H1 (cell line): ENCODE data around the gene A2ML1. TPM values are rescaled to one million over a fixed set of nuclear protein-coding genes. Genes with fewer than 3 reads are reported as not detected.

Experiments
- CTCF ChIA-PET: fragments of 300-600 bp; sonication (Branson Sonifier 250); formaldehyde crosslinking; loops from one replicate; lab custom pipeline; 2021; ENCODE audit not compliant: partially characterized antibody; lab: Charles Lee
- POLR2A ChIA-PET: fragments of 300-600 bp; sonication (Branson Sonifier 250); formaldehyde crosslinking; loops from one replicate; lab custom pipeline; 2021; ENCODE audit warnings: inconsistent platforms; ENCODE audit not compliant: partially characterized antibody; lab: Charles Lee
- DNase-seq, 2 experiments: peaks; one replicate each; pipeline versions ENCODE4 v3.0.0 to v3.0.0-alpha.2; 2010 to 2022; ENCODE audit warnings: low spot score in 2 of 2, low read depth in 1 of 2, mixed read lengths in 1 of 2
- FAIRE-seq: peaks from 2 replicates; lab custom pipeline; 2011; peaks lifted over from hg19 to GRCh38; lab: Jason Lieb, UNC
- H2AFZ ChIP-seq: 2 replicates; pipeline ENCODE4 v1.8.1; 2012; ENCODE audit warnings: low read length, inconsistent platforms
- H2AK5ac ChIP-seq: 2 replicates; pipeline ENCODE4 v1.6.1; 2013; ENCODE audit warnings: low read depth, low read length
- H2BK120ac ChIP-seq: replicated peaks from 2 replicates; pipeline ENCODE3; 2013; ENCODE audit warnings: low read depth, low read length, inconsistent platforms
- H2BK12ac ChIP-seq: 2 replicates; pipeline ENCODE4 v1.6.1; 2013; ENCODE audit warnings: low read depth, low read length
- H2BK15ac ChIP-seq: 2 replicates; pipeline ENCODE4 v1.6.1; 2013; ENCODE audit warnings: low read length
- H2BK20ac ChIP-seq: 2 replicates; pipeline ENCODE4 v1.6.1; 2013; ENCODE audit warnings: low read length
- H2BK5ac ChIP-seq: 2 replicates; pipeline ENCODE4 v1.6.1; 2013; ENCODE audit warnings: low read depth, low read length
- H3K14ac ChIP-seq: 2 replicates; pipeline ENCODE4 v1.6.1; 2013; ENCODE audit warnings: inconsistent platforms; ENCODE audit not compliant: insufficient read length
- H3K18ac ChIP-seq: 2 replicates; pipeline ENCODE4 v1.6.1; 2013; ENCODE audit warnings: low read length; ENCODE audit errors: extremely low read depth
- H3K23ac ChIP-seq: 2 replicates; pipeline ENCODE4 v1.6.1; 2013; ENCODE audit warnings: inconsistent platforms; ENCODE audit not compliant: insufficient read length
- H3K23me2 ChIP-seq: 2 replicates; pipeline ENCODE4 v1.6.1; 2013; ENCODE audit warnings: low read depth, low read length
- H3K27ac ChIP-seq: 2 replicates; pipeline ENCODE4 v1.6.1; 2011; ENCODE audit warnings: low read depth, low read length, inconsistent platforms
- H3K27me3 ChIP-seq, 4 experiments: replicated peaks in 1 of 4; 1 replicate in 1 of 4; 2 replicates in 3 of 4; pipeline versions ENCODE4 v1.6.1 to v1.8.1; 2011 to 2013; ENCODE audit warnings: low read length in 3 of 4, mild to moderate bottlenecking in 3 of 4, inconsistent platforms in 2 of 4, mixed read lengths in 2 of 4, moderate library complexity in 1 of 4; ENCODE audit not compliant: control insufficient read depth in 3 of 4, insufficient read depth in 3 of 4; ENCODE audit errors: extremely low read depth in 1 of 4
- H3K36me3 ChIP-seq, 4 experiments: 2 replicates each; pipeline versions ENCODE4 v1.6.1 to v1.8.1; 2011 to 2013; ENCODE audit warnings: mild to moderate bottlenecking in 4 of 4, low read length in 3 of 4, moderate library complexity in 2 of 4, control low read depth in 1 of 4, inconsistent platforms in 1 of 4; ENCODE audit not compliant: insufficient read depth in 4 of 4, control insufficient read depth in 2 of 4
- H3K4ac ChIP-seq: replicated peaks from 2 replicates; pipeline ENCODE3; 2013; ENCODE audit warnings: low read length, low read depth, mixed read lengths, inconsistent platforms; ENCODE audit not compliant: insufficient read length
- H3K4me1 ChIP-seq, 4 experiments: replicated peaks in 1 of 4; 1 replicate in 1 of 4; 2 replicates in 3 of 4; pipeline versions ENCODE4 v1.6.1 to v1.8.1; 2011 to 2013; ENCODE audit warnings: low read length in 3 of 4, inconsistent platforms in 2 of 4, mixed read lengths in 1 of 4; ENCODE audit not compliant: insufficient read depth in 4 of 4, control insufficient read depth in 3 of 4
- H3K4me2 ChIP-seq, 2 experiments: 2 replicates each; pipeline versions ENCODE4 v1.6.1 to v1.8.1; 2011 to 2013; ENCODE audit warnings: low read depth in 2 of 2, low read length in 2 of 2, control low read depth in 1 of 2, inconsistent platforms in 1 of 2, mild to moderate bottlenecking in 1 of 2; ENCODE audit not compliant: insufficient read depth in 1 of 2
- H3K4me3 ChIP-seq, 4 experiments: fragments of 200-600, 300-600 bp in 1 of 4; sonication (generic), shearing (Covaris generic), sonication (Bioruptor Twin) in 1 of 4; 2 replicates each; pipeline versions ENCODE4 v1.5.1 to v1.8.1; 2011 to 2016; ENCODE audit warnings: low read length in 4 of 4, low read depth in 3 of 4, control low read depth in 2 of 4, inconsistent platforms in 2 of 4, mild to moderate bottlenecking in 2 of 4, mixed read lengths in 1 of 4, moderate library complexity in 1 of 4; ENCODE audit not compliant: insufficient read depth in 2 of 4; ENCODE audit errors: extremely low read depth in 1 of 4
- H3K56ac ChIP-seq: replicated peaks from 2 replicates; pipeline ENCODE3; 2013; ENCODE audit warnings: low read depth, mild to moderate bottlenecking, mixed read lengths, low read length, inconsistent platforms; ENCODE audit not compliant: insufficient read length
- H3K79me1 ChIP-seq: 2 replicates; pipeline ENCODE4 v1.6.1; 2013; ENCODE audit warnings: low read depth, low read length, control low read depth
- H3K79me2 ChIP-seq, 2 experiments: 2 replicates each; pipeline versions ENCODE4 v1.6.1 to v1.8.1; 2012 to 2013; ENCODE audit warnings: low read length in 2 of 2, mild to moderate bottlenecking in 2 of 2, inconsistent platforms in 1 of 2; ENCODE audit not compliant: insufficient read depth in 2 of 2, control insufficient read depth in 1 of 2
- H3K9ac ChIP-seq, 4 experiments: replicated peaks in 1 of 4; 1 replicate in 1 of 4; 2 replicates in 3 of 4; pipeline versions ENCODE4 v1.6.1 to v1.8.1; 2011 to 2013; ENCODE audit warnings: low read depth in 3 of 4, low read length in 3 of 4, control low read depth in 2 of 4, mild to moderate bottlenecking in 2 of 4, moderate library complexity in 2 of 4, inconsistent platforms in 1 of 4; ENCODE audit errors: extremely low read depth in 1 of 4
- H3K9me3 ChIP-seq, 2 experiments: 2 replicates each; pipeline versions ENCODE4 v1.6.1 to v1.8.1; 2012 to 2013; ENCODE audit warnings: mild to moderate bottlenecking in 2 of 2, moderate library complexity in 2 of 2, control low read depth in 1 of 2, inconsistent platforms in 1 of 2, low read depth in 1 of 2, low read length in 1 of 2, mixed read lengths in 1 of 2; ENCODE audit not compliant: insufficient read depth in 2 of 2
- H4K20me1 ChIP-seq, 2 experiments: replicated peaks in 1 of 2; 2 replicates each; pipeline versions ENCODE3 to v1.8.1; 2011 to 2013; ENCODE audit warnings: inconsistent platforms in 2 of 2, low read length in 2 of 2, mild to moderate bottlenecking in 1 of 2; ENCODE audit not compliant: insufficient read depth in 2 of 2, control insufficient read depth in 1 of 2
- H4K5ac ChIP-seq: 2 replicates; pipeline ENCODE4 v1.6.1; 2013; ENCODE audit warnings: low read length, low read depth, mixed read lengths, inconsistent platforms; ENCODE audit not compliant: insufficient read length
- H4K8ac ChIP-seq: 2 replicates; pipeline ENCODE4 v1.8.0; 2013; ENCODE audit warnings: mild to moderate bottlenecking, moderate library complexity, low read length, inconsistent platforms; ENCODE audit not compliant: insufficient read depth; ENCODE audit errors: extremely low read depth
- H4K91ac ChIP-seq: replicated peaks from 2 replicates; pipeline ENCODE3; 2013; ENCODE audit warnings: low read length, mixed read lengths, inconsistent platforms; ENCODE audit not compliant: insufficient read length
- BCL11A ChIP-seq, 2 experiments: IDR thresholded peaks; one replicate each; pipeline ENCODE4 v1.6.1; 2011; ENCODE audit warnings: low read depth in 2 of 2, low read length in 2 of 2, mild to moderate bottlenecking in 2 of 2
- CBX8 ChIP-seq: fragments of 300-800, 300-1000 bp; sonication (generic); IDR thresholded peaks from 2 replicates; pipeline ENCODE4 v1.7.1; 2016; ENCODE audit warnings: low read depth, low read length, borderline replicate concordance
- CHD1 ChIP-seq: IDR thresholded peaks from 2 replicates; pipeline ENCODE4 v1.6.1; 2012; ENCODE audit warnings: low read depth, low read length, improper control_type of control experiment
- EGR1 ChIP-seq: IDR thresholded peaks from 2 replicates; pipeline ENCODE4 v1.6.1; 2011; ENCODE audit warnings: low read depth, low read length, borderline replicate concordance
- HDAC2 ChIP-seq, 2 experiments: fragments of 300-600 bp in 1 of 2; sonication (generic) in 1 of 2; IDR thresholded peaks; 2 replicates each; pipeline ENCODE4 v1.6.1; 2011 to 2012; ENCODE audit warnings: low read depth in 2 of 2, low read length in 2 of 2, mild to moderate bottlenecking in 2 of 2, moderate library complexity in 2 of 2, borderline replicate concordance in 1 of 2, inconsistent platforms in 1 of 2
- NANOG ChIP-seq: IDR thresholded peaks from 2 replicates; pipeline ENCODE4 v1.6.1; 2011; ENCODE audit warnings: low read length, low read depth, mild to moderate bottlenecking, inconsistent platforms; ENCODE audit not compliant: insufficient read depth, poor library complexity, severe bottlenecking
- POLR2AphosphoS5 ChIP-seq: IDR thresholded peaks from 2 replicates; pipeline ENCODE4 v1.6.1; 2011; ENCODE audit warnings: low read depth, low read length
- RFX5 ChIP-seq: IDR thresholded peaks from 2 replicates; pipeline ENCODE4 v1.6.1; 2011; ENCODE audit warnings: low read depth, low read length, improper control_type of control experiment, borderline replicate concordance
- SIX5 ChIP-seq: IDR thresholded peaks from 2 replicates; pipeline ENCODE4 v1.6.1; 2011; ENCODE audit warnings: mild to moderate bottlenecking, low read depth, low read length
- TAF1 ChIP-seq: IDR thresholded peaks from 2 replicates; pipeline ENCODE4 v1.6.1; 2011; ENCODE audit warnings: mild to moderate bottlenecking, low read depth, low read length
- TAF7 ChIP-seq: optimal IDR thresholded peaks from 2 replicates; pipeline ENCODE3; 2011; ENCODE audit warnings: low read depth, mild to moderate bottlenecking, inconsistent platforms, low read length, moderate library complexity, borderline replicate concordance
- TCF12 ChIP-seq: IDR thresholded peaks from 2 replicates; pipeline ENCODE4 v1.6.1; 2011; ENCODE audit warnings: low read depth, mild to moderate bottlenecking, low read length
- WGBS, 2 experiments: shearing (Covaris generic) in 1 of 2; methylation state at CpG; one replicate each; pipeline versions ENCODE4 v1.1.6 to v1.1.7; 2013 to 2015; ENCODE audit warnings: low lambda C conversion rate in 2 of 2, mixed read lengths in 2 of 2, inconsistent platforms in 1 of 2, low coverage in 1 of 2, missing lambda C conversion rate in 1 of 2; ENCODE audit not compliant: insufficient replicate concordance in 2 of 2, insufficient coverage in 1 of 2, insufficient read length in 1 of 2; ENCODE audit errors: extremely low coverage in 1 of 2, missing lambda C conversion rate in 1 of 2; 5-methylcytosine and 5-hydroxymethylcytosine counted together
- polyA plus RNA-seq, 7 experiments: library from polyadenylated mRNA; depleted of rRNA in 3 of 7; stranded (reverse) in 5 of 7; unstranded in 2 of 7; fragments of >200 nt in 5 of 7; fragments of 200-250 nt in 2 of 7; gene quantifications; 1 replicate in 5 of 7; 2 replicates in 1 of 7; 4 replicates in 1 of 7; pipeline versions ENCODE4 v1.2.1 to v1.2.3, GENCODE V29; 2011 to 2013; ENCODE audit warnings: missing spikeins in 2 of 7, mixed read lengths in 2 of 7
- total RNA-seq: library from RNA; stranded (reverse); fragmentation: NEBNext Ultra II Directional; extraction: Animal tissue kit (Norgen Biotek cat#: 25700); gene quantifications from 2 replicates; pipeline ENCODE4 v1.2.1, GENCODE V29; 2021
- TF ChIP-seq, protein P1 (sequence below): IDR thresholded peaks from 2 replicates; pipeline ENCODE4 v1.6.1; 2011; ENCODE audit warnings: low read length, improper control_type of control experiment

A2ML1 gene
- total and polyA plus RNA-seq, 2 of the 8 experiments (the other 6 are each of a cell fraction or from before 2014, with no cell fraction given) = 10.2 to 10.3 TPM

DNA sequence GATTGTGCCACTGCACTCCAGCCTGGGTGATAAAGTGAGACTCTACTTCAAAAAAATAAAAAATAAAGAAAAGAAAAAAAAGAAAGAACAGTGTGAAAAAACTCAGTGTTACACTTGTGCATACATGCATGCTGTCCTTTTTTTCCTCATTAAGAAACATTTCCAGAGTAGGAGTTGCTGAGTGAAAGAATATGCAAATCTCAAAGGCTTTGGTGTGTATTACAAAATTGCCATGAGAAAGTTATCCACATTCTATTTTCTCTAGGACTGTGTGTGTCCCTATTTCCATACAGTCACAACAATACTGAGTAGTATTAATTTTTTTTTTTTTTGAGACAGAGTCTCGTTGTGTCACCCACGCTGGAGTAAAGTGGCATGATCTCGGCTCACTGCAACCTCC lies 830 bp upstream of the A2ML1 start:
- Histone ChIP-seq H2AK5ac (no peak overlapping the region), H2BK12ac (no peak overlapping the region), H4K20me1 (no peaks in the 10 kb centered on the region), H3K27me3 (no peaks in the 10 kb centered on the region), H2BK5ac (no peak overlapping the region), H3K4me1 (peaks cover 4 to 19% (median 17%) of the 10 kb centered on the region in 4 experiments), H3K9ac (no peak overlapping the region), H2BK120ac (no peak overlapping the region), H3K79me1 (no peaks in the 10 kb centered on the region), H3K79me2 (no peaks in the 10 kb centered on the region), H3K23ac (no peak overlapping the region), H2AFZ (no peak overlapping the region), H3K9me3 (0 out of 4 replicates have a peak, but pooled peaks cover 0 to 5% of the 10 kb centered on the region in 2 experiments), H2BK15ac (no peak overlapping the region), H3K4ac (no peak overlapping the region), H3K36me3 (no peaks in the 10 kb centered on the region), H4K91ac (peak overlapping the region; percentile 59), H3K56ac (no peak overlapping the region), H3K14ac (no peak overlapping the region), H3K23me2 (peaks cover 2% of the 10 kb centered on the region), H3K4me2 (no peak overlapping the region), H4K8ac (no peak overlapping the region), H2BK20ac (no peak overlapping the region), H3K4me3 (no peak overlapping the region), H4K5ac (peak overlapping the region; percentile 55), H3K18ac (no peak overlapping the region), H3K27ac (no peak overlapping the region)
- WGBS, 2 experiments = 87% methylated on average over 3 of the region's 3 CpGs; no CpG with 5 or more reads in 1 of the 2 experiments
- CTCF ChIA-PET = interaction anchor here (0.6 to 7.3 kb wide), 10 partner anchors 11 to 187 kb away, joined by 3 to 65 read pairs (median 4); partner anchors contain the start of gene MFAP5
- POLR2A ChIA-PET = interaction anchor here (0.8 to 10.4 kb wide), 7 partner anchors 11 to 44 kb away, joined by 3 to 211 read pairs (median 4); no protein-coding TSS in a partner anchor
- DNase-seq (no peak), FAIRE-seq (no peak)
- TF ChIP-seq HDAC2 (IDR thresholded peaks at IDR 0.05; ENCODE audit: borderline replicate concordance in 1 of 2, low read depth in 2 of 2, low read length in 2 of 2) = no peak
- no peak for TF ChIP-seq CBX8
- TF ChIP-seq NANOG = no peak
- TF ChIP-seq EGR1 = no peak
- TF ChIP-seq, protein P1, sequence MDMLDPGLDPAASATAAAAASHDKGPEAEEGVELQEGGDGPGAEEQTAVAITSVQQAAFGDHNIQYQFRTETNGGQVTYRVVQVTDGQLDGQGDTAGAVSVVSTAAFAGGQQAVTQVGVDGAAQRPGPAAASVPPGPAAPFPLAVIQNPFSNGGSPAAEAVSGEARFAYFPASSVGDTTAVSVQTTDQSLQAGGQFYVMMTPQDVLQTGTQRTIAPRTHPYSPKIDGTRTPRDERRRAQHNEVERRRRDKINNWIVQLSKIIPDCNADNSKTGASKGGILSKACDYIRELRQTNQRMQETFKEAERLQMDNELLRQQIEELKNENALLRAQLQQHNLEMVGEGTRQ = no peak
- TF ChIP-seq BCL11A (IDR thresholded peaks at IDR 0.05; ENCODE audit: low read depth in 2 of 2, low read length in 2 of 2) = no peak
- no peak for TF ChIP-seq TAF1
- no peak for TF ChIP-seq CHD1
- no peak for TF ChIP-seq RFX5
- no peak for TF ChIP-seq TCF12
- TF ChIP-seq SIX5 = no peak
- no peak for TF ChIP-seq TAF7
- TF ChIP-seq POLR2AphosphoS5 = no peak
